Measurements from ENCODE around the gene TOB1.

DNA sequence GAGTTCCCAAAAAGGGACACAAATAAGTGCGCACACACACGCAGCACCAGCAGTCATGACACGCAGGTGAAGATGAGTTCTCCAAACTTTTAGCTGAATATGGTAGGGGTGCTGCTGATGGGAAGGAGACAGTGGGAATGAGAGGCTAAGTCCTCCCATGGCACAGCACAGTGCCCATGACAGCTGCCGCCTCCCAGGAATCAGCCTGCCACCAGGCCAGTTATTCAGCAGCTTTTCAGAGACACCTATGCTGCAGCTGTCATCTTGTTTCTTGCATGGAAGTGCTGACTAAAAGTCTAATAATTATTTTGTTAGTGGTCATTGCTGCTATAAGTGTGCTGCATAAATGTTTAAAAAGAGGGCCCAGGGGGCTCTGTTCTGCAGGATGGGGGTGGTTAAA is 18.6 kb downstream of the TOB1 start:
- TF ChIP-seq CTCF (IDR thresholded peaks at IDR 0.05): no peak
- no peak for TF ChIP-seq POLR2A (IDR thresholded peaks at IDR 0.05)
